GM18870 (cell line): ENCODE data around the gene MITF.
"Not testable (repeated sequence)": the region's sequence is repeated elsewhere in the genome, so short reads cannot be mapped to it uniquely, and the experiment has no call there.

ENCODE experiments used
- ATAC-seq: cut with Tn5 transposase; IDR thresholded peaks from one replicate; pipeline ENCODE4 v1.9.1; 2021; ENCODE audit warnings: moderate library complexity; ENCODE audit not compliant: unreplicated experiment

Gene MITF

GRCh38 chr3:69901802-69902201, 162.5 kb downstream of the MITF start:
- no peak for ATAC-seq

GRCh38 chr3:69902386-69902785, 163.1 kb downstream of the MITF start:
- ATAC-seq = no peak

- ATAC-seq = peak; percentile 57
These were observed 167.2 kb downstream of the MITF start for GRCh38 chr3:69906351-69906966.

GRCh38 chr3:69907554-69907953, 168.3 kb downstream of the MITF start:
- no peak for ATAC-seq

GRCh38 chr3:69909859-69910258, 170.6 kb downstream of the MITF start:
- ATAC-seq = not testable (repeated sequence)

GRCh38 chr3:69913422-69913821, 174.2 kb downstream of the MITF start:
- ATAC-seq = no peak

- no peak for ATAC-seq
These were observed 175.1 kb downstream of the MITF start for GRCh38 chr3:69914395-69914794.

GRCh38 chr3:69915726-69916125, 176.5 kb downstream of the MITF start:
- no peak for ATAC-seq

- ATAC-seq = not testable (repeated sequence)
These were observed 180.7 kb downstream of the MITF start for GRCh38 chr3:69920009-69920408.

GRCh38 chr3:69921651-69922050, 182.4 kb downstream of the MITF start:
- ATAC-seq = no peak

- ATAC-seq = no peak
These were observed 183.3 kb downstream of the MITF start for GRCh38 chr3:69922521-69923000.

- no peak for ATAC-seq
These were observed 186.2 kb downstream of the MITF start for GRCh38 chr3:69925506-69925905.

GRCh38 chr3:69926385-69926784, 187.1 kb downstream of the MITF start:
- no peak for ATAC-seq

- ATAC-seq = no peak
These were observed 188.3 kb downstream of the MITF start for GRCh38 chr3:69927571-69927970.

- no peak for ATAC-seq
These were observed 189.8 kb downstream of the MITF start for GRCh38 chr3:69929019-69929418.

- ATAC-seq = no peak
These were observed 191.3 kb downstream of the MITF start for GRCh38 chr3:69930564-69930963.

- no peak for ATAC-seq
These were observed 192.8 kb downstream of the MITF start for GRCh38 chr3:69932087-69932486.

GRCh38 chr3:69932501-69932900, 193.2 kb downstream of the MITF start:
- ATAC-seq = no peak

- ATAC-seq = no peak
These were observed 195.1 kb downstream of the MITF start for GRCh38 chr3:69934398-69934797.

GRCh38 chr3:69936266-69936665, 197.0 kb downstream of the MITF start:
- no peak for ATAC-seq

- ATAC-seq = no peak
These were observed 198.8 kb downstream of the MITF start for GRCh38 chr3:69938061-69938460.

- ATAC-seq = no peak
These were observed 199.7 kb downstream of the MITF start for GRCh38 chr3:69938931-69939330.

GRCh38 chr3:69941037-69941436, 201.8 kb downstream of the MITF start:
- ATAC-seq = no peak
